PC-3 (cell line): ENCODE measurements around the gene ZNF41. TPM values are rescaled to one million over a fixed set of nuclear protein-coding genes. Genes with fewer than 3 reads are reported as not detected.
A peak's percentile ranks its signal among the peaks of the same experiment; 100 is the strongest.

ENCODE experiments used
- ATAC-seq: fragments of 200-7000 bp; cut with Tn5 transposase; 2 replicates; pipeline ENCODE4 v1.9.1; 2020; ENCODE audit warnings: mild to moderate bottlenecking, moderate library complexity
- BruUV-seq: library from RNA; stranded (reverse); fragments of 400-500 nt; replicated peaks from 2 replicates; lab custom pipeline; 2021; lab: Mats Ljungman, UMichigan
- CTCF ChIA-PET: fragments of 300-600 bp; sonication (Branson Sonifier 250); formaldehyde crosslinking; loops from one replicate; lab custom pipeline; 2022; ENCODE audit warnings: antibody characterized with exemption; lab: Charles Lee
- POLR2A ChIA-PET: fragments of 300-600 bp; sonication (Branson Sonifier 250); formaldehyde crosslinking; loops from one replicate; lab custom pipeline; 2022; ENCODE audit warnings: antibody characterized with exemption; ENCODE audit not compliant: unreplicated experiment; lab: Charles Lee
- DNase-seq: peaks from one replicate; pipeline ENCODE4 v3.0.0-alpha.2; 2015
- H2AFZ ChIP-seq: fragments of 300-600 bp; sonication (generic); 2 replicates; pipeline ENCODE4 v1.6.0; 2016; ENCODE audit warnings: antibody characterized with exemption, low read length
- H3F3A ChIP-seq: fragments of 300-600 bp; sonication (generic); one replicate; pipeline ENCODE4 v1.6.0; 2017; ENCODE audit warnings: antibody characterized with exemption, low read length, control low read depth, mild to moderate bottlenecking; ENCODE audit not compliant: unreplicated experiment
- H3K27ac ChIP-seq: fragments of 300-600 bp; sonication (generic); 2 replicates; pipeline ENCODE4 v1.5.1; 2016; ENCODE audit warnings: mild to moderate bottlenecking, low read length
- H3K27me3 ChIP-seq: fragments of 300-600 bp; sonication (generic); 2 replicates; pipeline ENCODE4 v1.6.1; 2016; ENCODE audit warnings: low read length, mixed read lengths
- H3K36me3 ChIP-seq: fragments of 300-600 bp; sonication (generic); 2 replicates; pipeline ENCODE4 v1.6.1; 2016; ENCODE audit warnings: low read depth, mixed run types, low read length, mixed read lengths
- H3K4me1 ChIP-seq: fragments of 300-600 bp; sonication (generic); 2 replicates; pipeline ENCODE4 v1.5.1; 2016; ENCODE audit warnings: low read length; ENCODE audit not compliant: insufficient read depth
- H3K4me2 ChIP-seq: fragments of 300-600 bp; sonication (generic); 2 replicates; pipeline ENCODE4 v1.6.0; 2016; ENCODE audit warnings: low read length
- H3K4me3 ChIP-seq: fragments of 300-600 bp; sonication (generic); 2 replicates; pipeline ENCODE4 v1.5.1; 2016; ENCODE audit warnings: mild to moderate bottlenecking, low read length, mixed read lengths
- H3K79me2 ChIP-seq: fragments of 300-600 bp; sonication (generic); 2 replicates; pipeline ENCODE4 v1.6.1; 2017; ENCODE audit warnings: low read length, mixed read lengths
- H3K9ac ChIP-seq: fragments of 300-600 bp; sonication (generic); 2 replicates; pipeline ENCODE4 v1.6.0; 2016; ENCODE audit warnings: mild to moderate bottlenecking, low read length
- H3K9me2 ChIP-seq: fragments of 300-600 bp; sonication (generic); replicated peaks from 2 replicates; pipeline ENCODE4 v1.6.1; 2016; ENCODE audit warnings: mixed run types, low read length, mixed read lengths
- H3K9me3 ChIP-seq: fragments of 300-600 bp; sonication (generic); 2 replicates; pipeline ENCODE4 v1.6.1; 2016; ENCODE audit warnings: low read length, mixed read lengths
- H4K20me1 ChIP-seq: fragments of 300-600 bp; sonication (generic); 2 replicates; pipeline ENCODE4 v1.6.1; 2016; ENCODE audit warnings: low read length, mixed read lengths
- EZH2 ChIP-seq: fragments of 300-600 bp; sonication (generic); IDR thresholded peaks from one replicate; pipeline ENCODE4 v1.6.1; 2017; ENCODE audit warnings: antibody characterized with exemption, mild to moderate bottlenecking, low read length; ENCODE audit not compliant: unreplicated experiment
- EZH2phosphoT487 ChIP-seq: fragments of 300-600 bp; sonication (generic); IDR thresholded peaks from 2 replicates; pipeline ENCODE4 v1.6.1; 2018; ENCODE audit warnings: mild to moderate bottlenecking, antibody characterized with exemption, low read length, borderline replicate concordance
- intact Hi-C: fragments of 100-400 bp; cut with micrococcal nuclease; formaldehyde crosslinking; loops from 2 replicates; pipeline ENCODE4 v1.9.0; 2023
- total RNA-seq: library from RNA; depleted of rRNA; stranded (reverse); fragments of >200 nt; gene quantifications from 2 replicates; pipeline ENCODE4 v1.2.3, GENCODE V29; 2014
- TF ChIP-seq, protein P1 (sequence below): fragments of 300-600 bp; sonication (generic); conservative IDR thresholded peaks from 2 replicates; pipeline ENCODE4 v1.5.1; 2017; ENCODE audit warnings: antibody characterized with exemption, low read depth, mild to moderate bottlenecking, low read length

The ZNF41 gene
- total RNA-seq, 1 experiment from 2014 or later = 11.3 TPM

DNA sequence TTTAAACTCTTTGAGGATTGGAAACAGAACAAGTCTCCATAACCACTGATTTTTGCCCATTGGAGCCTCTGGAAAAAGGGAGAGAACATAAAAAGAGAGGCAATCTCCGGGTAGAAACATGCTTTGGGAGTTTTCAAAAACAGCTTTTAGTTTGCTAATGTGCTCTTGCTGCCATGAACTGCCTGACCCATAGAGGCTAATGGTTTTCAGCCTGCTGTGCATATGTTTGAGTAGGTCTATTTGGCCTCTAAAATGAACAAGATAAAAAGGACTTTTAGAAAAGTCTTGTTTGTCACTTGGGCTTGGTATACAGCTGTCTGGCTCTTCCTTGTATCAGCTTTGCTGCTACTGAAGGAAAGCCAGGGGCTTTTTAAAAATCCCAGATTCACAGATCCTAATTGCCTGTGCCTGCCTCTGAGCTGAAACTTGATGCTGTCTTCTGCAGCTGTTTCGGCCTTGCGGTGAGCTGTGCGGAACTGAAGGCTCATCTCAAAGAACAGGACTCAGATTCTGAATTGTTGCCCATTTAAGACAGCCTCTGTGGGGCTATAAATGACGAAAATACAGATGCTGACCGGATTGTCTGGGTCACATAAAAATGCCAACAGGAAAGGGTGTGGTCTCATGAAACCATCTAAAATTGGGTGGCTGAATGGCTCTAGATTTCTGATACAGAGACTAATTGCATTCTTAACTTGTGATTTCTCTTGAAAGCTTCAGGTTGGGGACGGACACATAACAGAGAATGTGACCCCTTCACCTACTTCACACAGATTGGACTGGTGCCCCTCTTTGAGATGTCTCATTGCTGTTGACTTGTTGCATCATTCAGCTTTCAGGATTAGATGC is 18.4 kb upstream of the ZNF41 start:
- ChIA-PET CTCF (interaction anchor here (1.5 kb wide), 1 partner anchor 22 kb away, joined by 6 read pairs; no protein-coding TSS in a partner anchor), POLR2A (interaction anchor here (0.5 to 1.0 kb wide), 3 partner anchors 14 to 284 kb away, joined by 3 to 5 read pairs (median 4); no protein-coding TSS in a partner anchor)
- Histone ChIP-seq H3K27ac (peak overlapping the region; percentile 83), H3F3A (no peaks in the 10 kb centered on the region), H3K4me3 (peak overlapping the region; percentile 38; the same call in 1 of the 2 replicates), H3K9me2 (no peaks in the 10 kb centered on the region), H4K20me1 (no peaks in the 10 kb centered on the region), H3K79me2 (no peaks in the 10 kb centered on the region), H3K36me3 (no peaks in the 10 kb centered on the region), H3K4me1 (peaks cover 47% of the 10 kb centered on the region), H3K9ac (peak overlapping the region; percentile 39), H3K9me3 (no peaks in the 10 kb centered on the region), H3K4me2 (peak overlapping the region; percentile 69), H2AFZ (0 out of 2 replicates have a peak overlapping the region, but pooled peaks have one; percentile 55), H3K27me3 (no peaks in the 10 kb centered on the region)
- TSS peak; percentile 92 for BruUV-seq
- no peak for TF ChIP-seq EZH2phosphoT487
- TF ChIP-seq EZH2 = no peak
- TF ChIP-seq, protein P1, sequence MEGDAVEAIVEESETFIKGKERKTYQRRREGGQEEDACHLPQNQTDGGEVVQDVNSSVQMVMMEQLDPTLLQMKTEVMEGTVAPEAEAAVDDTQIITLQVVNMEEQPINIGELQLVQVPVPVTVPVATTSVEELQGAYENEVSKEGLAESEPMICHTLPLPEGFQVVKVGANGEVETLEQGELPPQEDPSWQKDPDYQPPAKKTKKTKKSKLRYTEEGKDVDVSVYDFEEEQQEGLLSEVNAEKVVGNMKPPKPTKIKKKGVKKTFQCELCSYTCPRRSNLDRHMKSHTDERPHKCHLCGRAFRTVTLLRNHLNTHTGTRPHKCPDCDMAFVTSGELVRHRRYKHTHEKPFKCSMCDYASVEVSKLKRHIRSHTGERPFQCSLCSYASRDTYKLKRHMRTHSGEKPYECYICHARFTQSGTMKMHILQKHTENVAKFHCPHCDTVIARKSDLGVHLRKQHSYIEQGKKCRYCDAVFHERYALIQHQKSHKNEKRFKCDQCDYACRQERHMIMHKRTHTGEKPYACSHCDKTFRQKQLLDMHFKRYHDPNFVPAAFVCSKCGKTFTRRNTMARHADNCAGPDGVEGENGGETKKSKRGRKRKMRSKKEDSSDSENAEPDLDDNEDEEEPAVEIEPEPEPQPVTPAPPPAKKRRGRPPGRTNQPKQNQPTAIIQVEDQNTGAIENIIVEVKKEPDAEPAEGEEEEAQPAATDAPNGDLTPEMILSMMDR = no peak
- peak; percentile 87 for ATAC-seq
- intact Hi-C loops = loop anchor here (5.0 kb wide), 1 partner anchor 309 kb away; the partner anchor contains the start of gene UBA1
- DNase-seq = peak; percentile 77

DNA sequence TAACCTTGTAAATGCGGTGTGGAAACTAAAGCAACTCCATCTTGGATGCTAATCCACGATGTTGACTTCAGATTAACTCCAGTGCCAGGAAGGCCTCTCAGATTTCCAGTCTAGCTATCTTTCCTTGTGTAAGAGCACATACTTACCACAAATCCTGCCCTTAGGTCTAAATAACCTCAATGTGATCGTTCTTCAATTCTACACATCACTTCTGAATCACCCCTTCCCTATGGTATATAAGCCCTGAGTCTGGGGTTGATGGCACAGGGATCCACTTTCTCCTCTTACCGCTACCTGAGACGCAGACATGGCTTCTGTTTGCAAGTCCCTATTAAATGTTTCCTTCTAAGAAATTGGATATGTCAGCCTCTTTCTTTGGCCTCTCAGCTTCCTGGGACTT is 17.5 kb upstream of the ZNF41 start:
- Histone ChIP-seq H3K4me1 (peaks cover 47% of the 10 kb centered on the region), H3K4me2 (peak overlapping the region; percentile 69; the same call in 1 of the 2 replicates), H3K27me3 (no peaks in the 10 kb centered on the region), H3K4me3 (no peak overlapping the region), H3K79me2 (no peaks in the 10 kb centered on the region), H4K20me1 (no peaks in the 10 kb centered on the region), H3F3A (no peaks in the 10 kb centered on the region), H3K36me3 (no peaks in the 10 kb centered on the region), H3K9me2 (no peaks in the 10 kb centered on the region), H2AFZ (no peak overlapping the region), H3K27ac (peak overlapping the region; percentile 83), H3K9ac (peak overlapping the region; percentile 39), H3K9me3 (no peaks in the 10 kb centered on the region)
- no TSS peak for BruUV-seq
- ChIA-PET CTCF (interaction anchor here (1.5 kb wide), 1 partner anchor 23 kb away, joined by 6 read pairs; no protein-coding TSS in a partner anchor), POLR2A (no interaction called here)
- DNase-seq (peak; percentile 9), ATAC-seq (no peak)
- no peak for TF ChIP-seq EZH2phosphoT487
- TF ChIP-seq, protein P1 = no peak
- TF ChIP-seq EZH2 = no peak
- intact Hi-C loops = loop anchor here (5.0 kb wide), 1 partner anchor 308 kb away; the partner anchor contains the start of gene UBA1
